ENCODE measurements around the gene CRADD.

GRCh38 chr12:93777254-93777653, 100.1 kb downstream of the CRADD start:
- TF ChIP-seq CTCF (IDR thresholded peaks at IDR 0.05) = no peak
- TF ChIP-seq POLR2A (IDR thresholded peaks at IDR 0.05) = no peak

All from thyroid gland (tissue), 4 donors.